ENCODE measurements around the gene GATA2. TPM values are rescaled to one million over a fixed set of nuclear protein-coding genes. Genes with fewer than 3 reads are reported as not detected.

GATA2 gene
- total and polyA plus RNA-seq, 2 of the 13 experiments (the other 11 are each of a cell fraction or from before 2014, with no cell fraction given): 3.5 to 6.2 TPM

DNA sequence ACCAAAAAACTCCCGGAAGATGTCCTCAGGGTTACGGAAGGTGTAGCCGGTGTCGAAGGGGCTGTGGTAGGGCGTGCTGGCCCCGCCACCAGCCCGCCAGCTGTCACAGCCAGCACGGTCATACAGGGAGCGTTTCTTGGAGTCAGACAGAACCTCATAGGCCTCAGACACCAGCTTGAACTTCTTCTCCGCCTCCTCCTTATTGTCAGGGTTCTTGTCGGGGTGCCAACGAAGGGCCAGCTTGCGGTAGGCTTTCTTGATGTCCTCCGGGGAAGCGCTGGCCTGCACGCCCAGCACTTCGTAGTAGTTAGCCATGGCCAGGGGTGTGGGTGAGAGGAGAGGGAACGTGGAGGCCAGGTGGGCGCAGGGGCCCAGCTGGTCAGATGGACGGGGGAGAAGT is 30.1 kb downstream of the GATA2 start:
- WGBS (ENCODE audit: low lambda C conversion rate): 74% methylated on average over 17 of the region's 20 CpGs
- peaks cover 18 to 86% of the 10 kb centered on the region in 2 experiments for H3K27me3 ChIP-seq (ENCODE audit: control insufficient read depth in 1 of 2, insufficient read depth in 2 of 2, low read length in 2 of 2)
- no peak for ATAC-seq

DNA sequence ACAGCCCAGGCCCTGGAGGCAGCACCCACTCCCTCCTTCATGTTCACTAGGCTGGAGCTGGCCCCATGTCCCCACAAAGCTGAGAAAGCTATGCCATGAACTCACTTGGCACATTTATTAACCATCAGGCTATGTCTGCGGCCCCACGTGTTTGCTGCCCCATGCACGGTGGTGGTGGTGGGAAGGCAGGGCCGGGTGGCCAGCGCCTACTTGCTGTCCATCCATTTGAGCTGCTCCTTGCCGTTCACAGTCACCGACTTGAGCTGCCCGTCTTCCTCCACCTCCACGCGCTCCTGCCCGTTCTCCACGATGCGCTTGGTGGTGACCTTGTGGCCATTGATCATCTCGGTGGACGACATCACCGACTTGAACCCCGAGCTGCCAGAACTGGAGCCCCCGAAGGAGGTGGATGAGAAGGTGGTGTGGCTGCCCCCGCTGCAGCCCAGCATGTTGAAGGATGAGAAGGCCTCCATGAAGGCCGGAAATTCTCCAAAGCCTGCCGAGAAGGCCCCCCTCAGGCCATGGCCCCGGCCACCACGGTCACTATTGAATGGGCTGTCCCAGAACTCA is 30.6 kb downstream of the GATA2 start:
- intact Hi-C loops (cut with micrococcal nuclease; ENCODE audit: unreplicated experiment): no loop called here
- ATAC-seq (no peak), DNase-seq (ENCODE audit: low spot score) (no peak), FAIRE-seq (no peak)
- in situ Hi-C loops (cut with HindIII; ENCODE audit: extremely low pct_ligation_motif_present, low pct_unique_long_range_greater_than_20kb): no loop called here
- no peak overlapping the region for H2AFZ ChIP-seq (ENCODE audit: low read length)
- 64% methylated on average over 18 of the region's 23 CpGs for WGBS (ENCODE audit: low lambda C conversion rate)
- peaks cover 9% of the 10 kb centered on the region for H3K4me1 ChIP-seq (ENCODE audit: insufficient read depth, low read length)
- TF ChIP-seq ATF1 (CRISPR knock-in tag; IDR thresholded peaks at IDR 0.05) (no peak), ZNF839 (CRISPR knock-in tag; IDR thresholded peaks at IDR 0.05; ENCODE audit: borderline replicate concordance) (no peak), ZNF383 (CRISPR knock-in tag; IDR thresholded peaks at IDR 0.05; ENCODE audit: borderline replicate concordance) (no peak), TAF15 (IDR thresholded peaks at IDR 0.05; ENCODE audit: low read depth, low read length, poor library complexity, severe bottlenecking) (no peak), ZBTB7B (CRISPR knock-in tag; IDR thresholded peaks at IDR 0.05) (no peak), CEBPB (IDR thresholded peaks at IDR 0.05; ENCODE audit: borderline replicate concordance, low read depth, low read length) (no peak), U2AF2 (IDR thresholded peaks at IDR 0.05; ENCODE audit: low read depth, low read length) (no peak), HOXA5 (CRISPR knock-in tag; IDR thresholded peaks at IDR 0.05) (no peak), MYC (CRISPR knock-in tag; IDR thresholded peaks at IDR 0.05; ENCODE audit: borderline replicate concordance) (no peak)
- no peaks in the 10 kb centered on the region for H3K79me2 ChIP-seq (ENCODE audit: insufficient read depth, low read length)
- BruUV-seq (replicated peaks): no TSS peak
- H3K9me3 ChIP-seq (ENCODE audit: low read length): no peaks in the 10 kb centered on the region
- no peak overlapping the region for H3K4me3 ChIP-seq (replicated peaks in 1 of 3; ENCODE audit: insufficient read depth in 1 of 3, low read depth in 2 of 3, low read length in 3 of 3)
- ChIA-PET CTCF (ENCODE audit: low intra/inter-chr PET ratio, low total read pairs) (no interaction called here), POLR2A (no interaction called here)
- H3K27ac ChIP-seq (ENCODE audit: extremely low read length, insufficient read depth, low read length): no peak overlapping the region
- H3K36me3 ChIP-seq (replicated peaks in 1 of 2; ENCODE audit: control insufficient read depth in 1 of 2, insufficient read depth in 2 of 2, low read length in 2 of 2): no peaks in the 10 kb centered on the region
- peaks cover 16 to 86% of the 10 kb centered on the region in 2 experiments for H3K27me3 ChIP-seq (ENCODE audit: control insufficient read depth in 1 of 2, insufficient read depth in 2 of 2, low read length in 2 of 2)
- no peak overlapping the region for H3K4me2 ChIP-seq (ENCODE audit: low read depth, low read length)
- H4K20me1 ChIP-seq (ENCODE audit: insufficient read depth, low read length): no peaks in the 10 kb centered on the region
- no peak overlapping the region for H3K9ac ChIP-seq (ENCODE audit: insufficient read depth, low read depth, low read length)

More for the DNA sequence above, 30.1 kb downstream of the GATA2 start:
- Histone ChIP-seq H3K4me2 (ENCODE audit: low read depth, low read length) (no peak overlapping the region), H3K4me1 (ENCODE audit: insufficient read depth, low read length) (peaks cover 4% of the 10 kb centered on the region), H4K20me1 (ENCODE audit: insufficient read depth, low read length) (no peaks in the 10 kb centered on the region), H3K36me3 (replicated peaks in 1 of 2; ENCODE audit: control insufficient read depth in 1 of 2, insufficient read depth in 2 of 2, low read length in 2 of 2) (no peaks in the 10 kb centered on the region), H3K9me3 (ENCODE audit: low read length) (no peaks in the 10 kb centered on the region), H3K9ac (ENCODE audit: insufficient read depth, low read depth, low read length) (no peak overlapping the region), H2AFZ (ENCODE audit: low read length) (no peak overlapping the region), H3K27ac (ENCODE audit: extremely low read length, insufficient read depth, low read length) (no peak overlapping the region), H3K79me2 (ENCODE audit: insufficient read depth, low read length) (no peaks in the 10 kb centered on the region), H3K4me3 (replicated peaks in 1 of 3; ENCODE audit: insufficient read depth in 1 of 3, low read depth in 2 of 3, low read length in 3 of 3) (no peak overlapping the region)
- POLR2A ChIA-PET: no interaction called here
- CTCF ChIA-PET (ENCODE audit: low intra/inter-chr PET ratio, low total read pairs): no interaction called here
- BruUV-seq (replicated peaks): no TSS peak
- intact Hi-C loops (cut with micrococcal nuclease; ENCODE audit: unreplicated experiment): no loop called here
- DNase-seq (ENCODE audit: low spot score) (no peak), FAIRE-seq (no peak)
- no peak for TF ChIP-seq ZNF496 (CRISPR knock-in tag; IDR thresholded peaks at IDR 0.05; ENCODE audit: insufficient replicate concordance)
- TF ChIP-seq RARA (CRISPR knock-in tag; IDR thresholded peaks at IDR 0.05): no peak
- TF ChIP-seq HDAC1 (CRISPR knock-in tag; IDR thresholded peaks at IDR 0.05): no peak
- TF ChIP-seq ZC3H4 (CRISPR knock-in tag; IDR thresholded peaks at IDR 0.05; ENCODE audit: borderline replicate concordance): no peak
- in situ Hi-C loops (cut with HindIII; ENCODE audit: extremely low pct_ligation_motif_present, low pct_unique_long_range_greater_than_20kb): no loop called here
